ENCODE measurements around the gene CPT1C.

DNA sequence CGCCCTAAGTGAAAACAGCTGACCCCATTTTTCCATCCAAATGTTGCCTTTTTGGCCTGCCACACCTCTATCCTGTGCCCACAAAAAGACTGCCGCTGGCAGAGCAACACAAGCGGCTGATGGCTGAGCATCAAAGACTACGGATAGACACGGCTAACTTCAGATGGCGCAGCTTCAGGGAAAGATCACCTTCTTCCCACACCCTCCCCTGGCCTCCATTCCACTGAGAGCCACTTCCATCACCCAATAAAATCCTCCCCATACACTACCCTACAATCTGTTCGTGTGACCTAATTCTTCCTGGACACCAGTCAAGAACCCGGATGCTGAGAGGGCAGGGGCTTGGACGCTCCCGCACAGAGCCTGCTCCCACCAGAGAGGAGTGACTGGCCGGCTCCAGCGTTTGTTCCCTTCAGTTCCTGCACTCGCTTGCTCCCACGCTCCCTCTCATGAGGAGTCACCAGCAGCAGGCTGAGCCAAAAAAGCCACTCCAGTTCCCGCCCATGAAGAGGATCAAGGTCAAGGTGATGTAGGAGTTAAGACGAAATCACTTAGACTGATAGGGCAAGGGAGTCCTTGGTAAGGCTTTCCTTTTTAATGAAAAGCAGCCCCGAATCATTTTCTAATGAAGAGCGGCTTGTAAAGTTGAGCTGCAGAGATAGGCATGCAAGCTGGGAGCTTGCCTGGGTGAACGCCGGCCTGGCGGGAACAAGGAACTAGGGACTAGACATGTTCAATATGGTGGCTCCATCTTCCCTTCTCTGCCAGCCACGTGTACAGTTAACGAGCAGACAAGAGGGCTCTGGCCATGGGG lies 36.5 kb downstream of the CPT1C start:
- TF ChIP-seq POLR2AphosphoS5 (IDR thresholded peaks at IDR 0.05; ENCODE audit: low read depth, low read length): no peak
- TF ChIP-seq TAF1 (IDR thresholded peaks at IDR 0.05; ENCODE audit: borderline replicate concordance, insufficient read depth, low read length): no peak
- TF ChIP-seq, protein P1, sequence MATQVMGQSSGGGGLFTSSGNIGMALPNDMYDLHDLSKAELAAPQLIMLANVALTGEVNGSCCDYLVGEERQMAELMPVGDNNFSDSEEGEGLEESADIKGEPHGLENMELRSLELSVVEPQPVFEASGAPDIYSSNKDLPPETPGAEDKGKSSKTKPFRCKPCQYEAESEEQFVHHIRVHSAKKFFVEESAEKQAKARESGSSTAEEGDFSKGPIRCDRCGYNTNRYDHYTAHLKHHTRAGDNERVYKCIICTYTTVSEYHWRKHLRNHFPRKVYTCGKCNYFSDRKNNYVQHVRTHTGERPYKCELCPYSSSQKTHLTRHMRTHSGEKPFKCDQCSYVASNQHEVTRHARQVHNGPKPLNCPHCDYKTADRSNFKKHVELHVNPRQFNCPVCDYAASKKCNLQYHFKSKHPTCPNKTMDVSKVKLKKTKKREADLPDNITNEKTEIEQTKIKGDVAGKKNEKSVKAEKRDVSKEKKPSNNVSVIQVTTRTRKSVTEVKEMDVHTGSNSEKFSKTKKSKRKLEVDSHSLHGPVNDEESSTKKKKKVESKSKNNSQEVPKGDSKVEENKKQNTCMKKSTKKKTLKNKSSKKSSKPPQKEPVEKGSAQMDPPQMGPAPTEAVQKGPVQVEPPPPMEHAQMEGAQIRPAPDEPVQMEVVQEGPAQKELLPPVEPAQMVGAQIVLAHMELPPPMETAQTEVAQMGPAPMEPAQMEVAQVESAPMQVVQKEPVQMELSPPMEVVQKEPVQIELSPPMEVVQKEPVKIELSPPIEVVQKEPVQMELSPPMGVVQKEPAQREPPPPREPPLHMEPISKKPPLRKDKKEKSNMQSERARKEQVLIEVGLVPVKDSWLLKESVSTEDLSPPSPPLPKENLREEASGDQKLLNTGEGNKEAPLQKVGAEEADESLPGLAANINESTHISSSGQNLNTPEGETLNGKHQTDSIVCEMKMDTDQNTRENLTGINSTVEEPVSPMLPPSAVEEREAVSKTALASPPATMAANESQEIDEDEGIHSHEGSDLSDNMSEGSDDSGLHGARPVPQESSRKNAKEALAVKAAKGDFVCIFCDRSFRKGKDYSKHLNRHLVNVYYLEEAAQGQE (IDR thresholded peaks at IDR 0.05; ENCODE audit: insufficient read depth in 1 of 2, low read depth in 2 of 2, low read length in 2 of 2): no peak
- TF ChIP-seq SIN3A (IDR thresholded peaks at IDR 0.05; ENCODE audit: borderline replicate concordance, insufficient read depth, low read length): no peak
- no peak for TF ChIP-seq FOXP2 (optimal IDR thresholded peaks at IDR 0.05; ENCODE audit: borderline replicate concordance, extremely low read depth, extremely low read length, insufficient read depth)
